Measurements from ENCODE around the gene KIF24.
A peak's percentile ranks its signal among the peaks of the same experiment; 100 is the strongest.

The KIF24 gene

GRCh38 chr9:34377404-34377746, 48.3 kb upstream of the KIF24 start:
- no peak for TF ChIP-seq EZH2 (IDR thresholded peaks at IDR 0.05; ENCODE audit: borderline replicate concordance, low read length)
- TF ChIP-seq CTCF (IDR thresholded peaks at IDR 0.05; ENCODE audit: low read length) = no peak
- peak overlapping the region; percentile 55; the same call in 1 of the 2 replicates for H3K9ac ChIP-seq (ENCODE audit: low read length)

GRCh38 chr9:34376596-34377403, 47.7 kb upstream of the KIF24 start, which contains the start of gene MYORG:
Gene MYORG (minus strand): TSS chr9:34376898. CDS start chr9:34372943, 3,955 bp downstream.
- peaks cover 6% of the 10 kb centered on the region for H3K36me3 ChIP-seq (ENCODE audit: insufficient read depth, low read length)
- no peaks in the 10 kb centered on the region for H3K79me2 ChIP-seq (ENCODE audit: insufficient read depth, low read length)
- peak within 1 kb of the TSS; percentile 75 for H3K4me3 ChIP-seq (ENCODE audit: low read depth, low read length, poor library complexity, severe bottlenecking)
- H3K4me1 ChIP-seq (ENCODE audit: insufficient read depth, low read length, severe bottlenecking) = peaks cover 36% of the 10 kb centered on the region
- peak within 1 kb of the TSS; percentile 85 for H3K4me2 ChIP-seq (ENCODE audit: low read length)
- no peaks in the 10 kb centered on the region for H3K27me3 ChIP-seq (ENCODE audit: insufficient read depth, low read length)
- 0 out of 2 replicates have a peak within 1 kb of the TSS, but pooled peaks have one; percentile 11 for H2AFZ ChIP-seq (ENCODE audit: low read length)
- H4K20me1 ChIP-seq (ENCODE audit: insufficient read depth, low read length) = no peaks in the 10 kb centered on the region
- H3K9me2 ChIP-seq (ENCODE audit: low read depth, low read length) = no peaks in the 10 kb centered on the region
- no peaks in the 10 kb centered on the region for H3K9me3 ChIP-seq (ENCODE audit: low read length)
- H3K27ac ChIP-seq (ENCODE audit: low read depth, low read length, poor library complexity, severe bottlenecking) = peak within 1 kb of the TSS; percentile 55
- H3F3A ChIP-seq (ENCODE audit: insufficient read depth, low read length) = no peaks in the 10 kb centered on the region; the same call in 1 of the 2 replicates
- H3K9ac ChIP-seq (ENCODE audit: low read length) = peak within 1 kb of the TSS; percentile 70
- no peak for TF ChIP-seq EZH2 (IDR thresholded peaks at IDR 0.05; ENCODE audit: borderline replicate concordance, low read length)
- no peak for TF ChIP-seq CTCF (IDR thresholded peaks at IDR 0.05; ENCODE audit: low read length)

More at GRCh38 chr9:34377404-34377746, 48.3 kb upstream of the KIF24 start:
- Histone ChIP-seq H4K20me1 (ENCODE audit: insufficient read depth, low read length) (no peaks in the 10 kb centered on the region), H2AFZ (ENCODE audit: low read length) (no peak overlapping the region), H3K27me3 (ENCODE audit: insufficient read depth, low read length) (no peaks in the 10 kb centered on the region), H3K4me1 (ENCODE audit: insufficient read depth, low read length, severe bottlenecking) (peaks cover 36% of the 10 kb centered on the region), H3K27ac (ENCODE audit: low read depth, low read length, poor library complexity, severe bottlenecking) (no peak overlapping the region), H3K4me3 (ENCODE audit: low read depth, low read length, poor library complexity, severe bottlenecking) (peak overlapping the region; percentile 75), H3K79me2 (ENCODE audit: insufficient read depth, low read length) (no peaks in the 10 kb centered on the region), H3K9me3 (ENCODE audit: low read length) (no peaks in the 10 kb centered on the region), H3F3A (ENCODE audit: insufficient read depth, low read length) (no peaks in the 10 kb centered on the region; the same call in 1 of the 2 replicates), H3K4me2 (ENCODE audit: low read length) (peak overlapping the region; percentile 85), H3K9me2 (ENCODE audit: low read depth, low read length) (no peaks in the 10 kb centered on the region), H3K36me3 (ENCODE audit: insufficient read depth, low read length) (peaks cover under 1% of the 10 kb centered on the region; the same call in 1 of the 2 replicates)

GRCh38 chr9:34375901-34376595, 47.0 kb upstream of the KIF24 start:
- no peaks in the 10 kb centered on the region; the same call in 1 of the 2 replicates for H3F3A ChIP-seq (ENCODE audit: insufficient read depth, low read length)
- no peaks in the 10 kb centered on the region for H3K9me3 ChIP-seq (ENCODE audit: low read length)
- no peaks in the 10 kb centered on the region for H3K79me2 ChIP-seq (ENCODE audit: insufficient read depth, low read length)
- peaks cover 33% of the 10 kb centered on the region for H3K4me1 ChIP-seq (ENCODE audit: insufficient read depth, low read length, severe bottlenecking)
- no peaks in the 10 kb centered on the region for H3K27me3 ChIP-seq (ENCODE audit: insufficient read depth, low read length)
- peaks cover 14% of the 10 kb centered on the region for H3K36me3 ChIP-seq (ENCODE audit: insufficient read depth, low read length)
- H3K9me2 ChIP-seq (ENCODE audit: low read depth, low read length) = no peaks in the 10 kb centered on the region
- H3K4me3 ChIP-seq (ENCODE audit: low read depth, low read length, poor library complexity, severe bottlenecking) = peak overlapping the region; percentile 75
- 0 out of 2 replicates have a peak overlapping the region, but pooled peaks have one; percentile 11 for H2AFZ ChIP-seq (ENCODE audit: low read length)
- H3K27ac ChIP-seq (ENCODE audit: low read depth, low read length, poor library complexity, severe bottlenecking) = peak overlapping the region; percentile 55
- peak overlapping the region; percentile 78 for H3K4me2 ChIP-seq (ENCODE audit: low read length)
- H3K9ac ChIP-seq (ENCODE audit: low read length) = peak overlapping the region; percentile 70
- H4K20me1 ChIP-seq (ENCODE audit: insufficient read depth, low read length) = no peaks in the 10 kb centered on the region
- peak; percentile 56 for TF ChIP-seq CTCF (IDR thresholded peaks at IDR 0.05; ENCODE audit: low read length)
- TF ChIP-seq EZH2 (IDR thresholded peaks at IDR 0.05; ENCODE audit: borderline replicate concordance, low read length) = no peak

Measured in OCI-LY1 (cell line).